Measurements from ENCODE around the gene CCDC59. TPM values are rescaled to one million over a fixed set of nuclear protein-coding genes. Genes with fewer than 3 reads are reported as not detected.
A peak's percentile ranks its signal among the peaks of the same experiment; 100 is the strongest.
"Not testable (repeated sequence)": the region's sequence is repeated elsewhere in the genome, so short reads cannot be mapped to it uniquely, and the experiment has no call there.

Gene CCDC59
- total RNA-seq, 1 donor from 2014 or later: 14.4 TPM

- H3K4me3 ChIP-seq: no peak overlapping the region
- peaks cover 0 to 15% of the 10 kb centered on the region in 2 donors for H3K4me1 ChIP-seq
- H3K27ac ChIP-seq: no peak overlapping the region
- H3K27me3 ChIP-seq: no peaks in the 10 kb centered on the region
- peaks cover 0 to 1% of the 10 kb centered on the region in 2 donors for H3K36me3 ChIP-seq
- intact Hi-C loops (cut with DNase I): no loop called here
- no peak for DNase-seq (ENCODE audit: low spot score in 2 of 2)
- no peak for TF ChIP-seq CTCF (IDR thresholded peaks at IDR 0.05)
- H3K9me3 ChIP-seq: no peaks in the 10 kb centered on the region
Measured at GRCh38 chr12:82361461-82361915, 3.3 kb upstream of the CCDC59 start.

- H3K4me3 ChIP-seq; H3K36me3 ChIP-seq; intact Hi-C loops (cut with DNase I); H3K27ac ChIP-seq; H3K27me3 ChIP-seq; H3K9me3 ChIP-seq; DNase-seq (ENCODE audit: low spot score in 2 of 2): not testable (repeated sequence)
- H3K4me1 ChIP-seq: peaks cover 0 to 21% of the 10 kb centered on the region in 2 donors
Measured at GRCh38 chr12:82360834-82361233, 2.6 kb upstream of the CCDC59 start.

GRCh38 chr12:82359115-82359478 lies 910 bp upstream of the CCDC59 start:
- Histone ChIP-seq H3K4me3 (peak overlapping the region; percentile 70 to 89), H3K27me3 (no peaks in the 10 kb centered on the region), H3K27ac (peak overlapping the region; percentile 95), H3K4me1 (peaks cover 0 to 23% of the 10 kb centered on the region in 2 donors), H3K9me3 (no peaks in the 10 kb centered on the region), H3K36me3 (peaks cover 11 to 20% of the 10 kb centered on the region in 2 donors)
- no peak for DNase-seq (ENCODE audit: low spot score in 2 of 2)
- TF ChIP-seq CTCF (IDR thresholded peaks at IDR 0.05): no peak
- intact Hi-C loops (cut with DNase I): loop anchor here (2.0 to 10.0 kb wide), 3 partner anchors 328 to 1282 kb away; partner anchors contain the start of genes ACSS3 and TMTC2

GRCh38 chr12:82357845-82358199 lies 365 bp downstream of the CCDC59 start:
- Histone ChIP-seq H3K36me3 (peaks cover 12 to 31% of the 10 kb centered on the region in 2 donors), H3K4me1 (peaks cover 0 to 23% of the 10 kb centered on the region in 2 donors), H3K4me3 (peak overlapping the region; percentile 70 to 89), H3K27ac (peak overlapping the region; percentile 95), H3K27me3 (no peaks in the 10 kb centered on the region), H3K9me3 (no peaks in the 10 kb centered on the region)
- TF ChIP-seq CTCF (IDR thresholded peaks at IDR 0.05): no peak
- intact Hi-C loops (cut with DNase I): loop anchor here (2.0 to 10.0 kb wide), 3 partner anchors 329 to 1281 kb away; partner anchors contain the start of genes ACSS3 and TMTC2
- no peak for DNase-seq (ENCODE audit: low spot score in 2 of 2)

- H3K4me1 ChIP-seq: peaks cover 0 to 23% of the 10 kb centered on the region in 2 donors
- peak overlapping the region; percentile 70 to 89 for H3K4me3 ChIP-seq
- H3K27me3 ChIP-seq: no peaks in the 10 kb centered on the region
Measured at GRCh38 chr12:82357340-82357739, 847 bp downstream of the CCDC59 start.

More at GRCh38 chr12:82357340-82357739, 847 bp downstream of the CCDC59 start:
- Histone ChIP-seq H3K27ac (peak overlapping the region; percentile 95), H3K36me3 (peaks cover 17 to 35% of the 10 kb centered on the region in 2 donors), H3K9me3 (no peaks in the 10 kb centered on the region)
- DNase-seq (ENCODE audit: low spot score in 2 of 2): no peak
- no peak for TF ChIP-seq CTCF (IDR thresholded peaks at IDR 0.05)
- intact Hi-C loops (cut with DNase I): loop anchor here (5.0 to 10.0 kb wide), 2 partner anchors 713 to 1280 kb away; partner anchors contain the start of gene ACSS3
